ENCODE results near the gene C4orf51.

Gene C4orf51

GRCh38 chr4:145775406-145775805 is 95.5 kb downstream of the C4orf51 start:
- Histone ChIP-seq H3K27ac (ENCODE audit: low read length) (no peak overlapping the region), H3K4me1 (ENCODE audit: insufficient read depth, low read length) (peaks cover 14% of the 10 kb centered on the region), H3K36me3 (ENCODE audit: insufficient read depth, low read depth, low read length) (peaks cover 70% of the 10 kb centered on the region), H3K27me3 (ENCODE audit: insufficient read depth, low read length) (no peaks in the 10 kb centered on the region), H3K9me3 (ENCODE audit: insufficient read depth, low read depth, low read length) (no peaks in the 10 kb centered on the region), H3K4me3 (ENCODE audit: low read length) (no peak overlapping the region), H3K9ac (ENCODE audit: low read depth, low read length) (no peak overlapping the region)

GRCh38 chr4:145776208-145776607 is 96.3 kb downstream of the C4orf51 start:
- Histone ChIP-seq H3K4me1 (ENCODE audit: insufficient read depth, low read length) (peaks cover 14% of the 10 kb centered on the region), H3K9me3 (ENCODE audit: insufficient read depth, low read depth, low read length) (no peaks in the 10 kb centered on the region), H3K27ac (ENCODE audit: low read length) (no peak overlapping the region), H3K9ac (ENCODE audit: low read depth, low read length) (no peak overlapping the region), H3K27me3 (ENCODE audit: insufficient read depth, low read length) (no peaks in the 10 kb centered on the region), H3K4me3 (ENCODE audit: low read length) (no peak overlapping the region), H3K36me3 (ENCODE audit: insufficient read depth, low read depth, low read length) (peaks cover 64% of the 10 kb centered on the region)

GRCh38 chr4:145779319-145779801 is 99.4 kb downstream of the C4orf51 start:
- Histone ChIP-seq H3K4me1 (ENCODE audit: insufficient read depth, low read length) (peaks cover 14% of the 10 kb centered on the region), H3K36me3 (ENCODE audit: insufficient read depth, low read depth, low read length) (peaks cover 42% of the 10 kb centered on the region), H3K27me3 (ENCODE audit: insufficient read depth, low read length) (no peaks in the 10 kb centered on the region), H3K27ac (ENCODE audit: low read length) (peak overlapping the region; percentile 82), H3K4me3 (ENCODE audit: low read length) (no peak overlapping the region), H3K9ac (ENCODE audit: low read depth, low read length) (peak overlapping the region; percentile 37; the same call in 1 of the 2 replicates), H3K9me3 (ENCODE audit: insufficient read depth, low read depth, low read length) (no peaks in the 10 kb centered on the region)

GRCh38 chr4:145781351-145781750 is 101.4 kb downstream of the C4orf51 start:
- Histone ChIP-seq H3K9ac (ENCODE audit: low read depth, low read length) (no peak overlapping the region), H3K27me3 (ENCODE audit: insufficient read depth, low read length) (no peaks in the 10 kb centered on the region), H3K4me1 (ENCODE audit: insufficient read depth, low read length) (peaks cover 14% of the 10 kb centered on the region), H3K4me3 (ENCODE audit: low read length) (no peak overlapping the region), H3K36me3 (ENCODE audit: insufficient read depth, low read depth, low read length) (peaks cover 30% of the 10 kb centered on the region), H3K27ac (ENCODE audit: low read length) (no peak overlapping the region), H3K9me3 (ENCODE audit: insufficient read depth, low read depth, low read length) (no peaks in the 10 kb centered on the region)
